ENCODE measurements around the gene KCNK13.

The KCNK13 gene

GRCh38 chr14:90132821-90133570 is 71.2 kb downstream of the KCNK13 start:
- DNase-seq (ENCODE audit: low read depth in 2 of 2): no peak

GRCh38 chr14:90136904-90137303 is 75.1 kb downstream of the KCNK13 start:
- no peak for DNase-seq (ENCODE audit: low read depth in 2 of 2)

GRCh38 chr14:90137807-90138206 is 76.0 kb downstream of the KCNK13 start:
- no peak for DNase-seq (ENCODE audit: low read depth in 2 of 2)

GRCh38 chr14:90139199-90139598 is 77.4 kb downstream of the KCNK13 start:
- DNase-seq (ENCODE audit: low read depth in 2 of 2): no peak

GRCh38 chr14:90140298-90140955 is 78.6 kb downstream of the KCNK13 start:
- DNase-seq (ENCODE audit: low read depth in 2 of 2): no peak

- DNase-seq (ENCODE audit: low read depth in 2 of 2): no peak
Measured at GRCh38 chr14:90140956-90141316, 79.1 kb downstream of the KCNK13 start.

- no peak for DNase-seq (ENCODE audit: low read depth in 2 of 2)
Measured at GRCh38 chr14:90153429-90153828, 91.6 kb downstream of the KCNK13 start.

- DNase-seq (ENCODE audit: low read depth in 2 of 2): no peak
Measured at GRCh38 chr14:90154110-90154509, 92.3 kb downstream of the KCNK13 start.

- DNase-seq (ENCODE audit: low read depth in 2 of 2): no peak
Measured at GRCh38 chr14:90159146-90159545, 97.4 kb downstream of the KCNK13 start.

- no peak for DNase-seq (ENCODE audit: low read depth in 2 of 2)
Measured at GRCh38 chr14:90159688-90160087, 97.9 kb downstream of the KCNK13 start.

- DNase-seq (ENCODE audit: low read depth in 2 of 2): no peak
Measured at GRCh38 chr14:90161129-90161528, 99.3 kb downstream of the KCNK13 start.

GRCh38 chr14:90168425-90169105 is 106.8 kb downstream of the KCNK13 start:
- no peak for DNase-seq (ENCODE audit: low read depth in 2 of 2)

- DNase-seq (ENCODE audit: low read depth in 2 of 2): no peak
Measured at GRCh38 chr14:90175631-90176030, 113.8 kb downstream of the KCNK13 start.

- DNase-seq (ENCODE audit: low read depth in 2 of 2): no peak
Measured at GRCh38 chr14:90177539-90178189, 115.9 kb downstream of the KCNK13 start.

GRCh38 chr14:90179357-90179756 is 117.6 kb downstream of the KCNK13 start:
- no peak for DNase-seq (ENCODE audit: low read depth in 2 of 2)

- DNase-seq (ENCODE audit: low read depth in 2 of 2): no peak
Measured at GRCh38 chr14:90179809-90180779, 118.3 kb downstream of the KCNK13 start.

GRCh38 chr14:90184094-90184493 is 122.3 kb downstream of the KCNK13 start:
- DNase-seq (ENCODE audit: low read depth in 2 of 2): no peak

GRCh38 chr14:90184571-90185266 is 122.9 kb downstream of the KCNK13 start:
- no peak for DNase-seq (ENCODE audit: low read depth in 2 of 2)

- no peak for DNase-seq (ENCODE audit: low read depth in 2 of 2)
Measured at GRCh38 chr14:90188588-90188987, 126.8 kb downstream of the KCNK13 start.

- no peak for DNase-seq (ENCODE audit: low read depth in 2 of 2)
Measured at GRCh38 chr14:90191154-90191553, 129.4 kb downstream of the KCNK13 start.

GRCh38 chr14:90191585-90191984 is 129.8 kb downstream of the KCNK13 start:
- no peak for DNase-seq (ENCODE audit: low read depth in 2 of 2)

Measured in stimulated activated CD4-positive, alpha-beta T cell treated with anti-CD3 and anti-CD28 coated beads, Interleukin-1b, Interleukin-23, amount 100 ng/mL, for 4 hours (primary cell).